ENCODE measurements around the gene LONRF2.

LONRF2 gene

GRCh38 chr2:100236166-100236565 is 86.1 kb downstream of the LONRF2 start:
- no peak for DNase-seq (ENCODE audit: low spot score)

GRCh38 chr2:100235581-100235980 is 86.7 kb downstream of the LONRF2 start:
- DNase-seq (ENCODE audit: low spot score), result no peak

- DNase-seq (ENCODE audit: low spot score), result no peak
Observed at GRCh38 chr2:100235098-100235497, 87.2 kb downstream of the LONRF2 start.

GRCh38 chr2:100234141-100234540 is 88.2 kb downstream of the LONRF2 start:
- DNase-seq (ENCODE audit: low spot score), result no peak

GRCh38 chr2:100233061-100233460 is 89.2 kb downstream of the LONRF2 start:
- DNase-seq (ENCODE audit: low spot score), result no peak

- no peak for DNase-seq (ENCODE audit: low spot score)
Observed at GRCh38 chr2:100230754-100231153, 91.5 kb downstream of the LONRF2 start.

- DNase-seq (ENCODE audit: low spot score), result no peak
Observed at GRCh38 chr2:100228967-100229366, 93.3 kb downstream of the LONRF2 start.

GRCh38 chr2:100228415-100228814 is 93.9 kb downstream of the LONRF2 start:
- DNase-seq (ENCODE audit: low spot score), result no peak

GRCh38 chr2:100224988-100225710 is 97.2 kb downstream of the LONRF2 start:
- DNase-seq (ENCODE audit: low spot score), result no peak

- no peak for DNase-seq (ENCODE audit: low spot score)
Observed at GRCh38 chr2:100223502-100223901, 98.8 kb downstream of the LONRF2 start.
